ENCODE measurements around the gene ERMARD. TPM values are rescaled to one million over a fixed set of nuclear protein-coding genes. Genes with fewer than 3 reads are reported as not detected.

Gene ERMARD
- total RNA-seq, 1 donor = 18.3 TPM

- DNase-seq (ENCODE audit: low read depth) = no peak
- H3K4me3 ChIP-seq (ENCODE audit: low read depth, low read length) = no peak overlapping the region
- no peak for TF ChIP-seq CTCF (IDR thresholded peaks at IDR 0.05; ENCODE audit: insufficient read depth, low read length)
These were observed 75.3 kb downstream of the ERMARD start for GRCh38 chr6:169826697-169827096.

- no peak overlapping the region for H3K4me3 ChIP-seq (ENCODE audit: low read depth, low read length)
- no peak for TF ChIP-seq CTCF (IDR thresholded peaks at IDR 0.05; ENCODE audit: insufficient read depth, low read length)
These were observed 75.9 kb downstream of the ERMARD start for GRCh38 chr6:169827290-169827717.

GRCh38 chr6:169828176-169828575, 76.8 kb downstream of the ERMARD start:
- H3K4me3 ChIP-seq (ENCODE audit: low read depth, low read length) = no peak overlapping the region
- no peak for TF ChIP-seq CTCF (IDR thresholded peaks at IDR 0.05; ENCODE audit: insufficient read depth, low read length)
- no peak for DNase-seq (ENCODE audit: low read depth)

More at GRCh38 chr6:169827290-169827717, 75.9 kb downstream of the ERMARD start:
- DNase-seq (ENCODE audit: low read depth) = no peak

GRCh38 chr6:169829786-169830185, 78.4 kb downstream of the ERMARD start:
- no peak overlapping the region for H3K4me3 ChIP-seq (ENCODE audit: low read depth, low read length)
- no peak for DNase-seq (ENCODE audit: low read depth)
- TF ChIP-seq CTCF (IDR thresholded peaks at IDR 0.05; ENCODE audit: insufficient read depth, low read length) = no peak

- H3K4me3 ChIP-seq (ENCODE audit: low read depth, low read length) = no peak overlapping the region
- DNase-seq (ENCODE audit: low read depth) = no peak
- no peak for TF ChIP-seq CTCF (IDR thresholded peaks at IDR 0.05; ENCODE audit: insufficient read depth, low read length)
These were observed 79.5 kb downstream of the ERMARD start for GRCh38 chr6:169830876-169831275.

Other genes starting within 250 kb of the ERMARD start
- 19.9 and 36.8 TPM in 2 replicates for gene WDR27, start 49.6 kb upstream of the ERMARD start, total RNA-seq (ENCODE audit: low replicate concordance)
- 47.2 and 57.1 TPM in 2 replicates for gene C6orf120, start 49.5 kb upstream of the ERMARD start, total RNA-seq (ENCODE audit: low replicate concordance)
- 10.5 and 18.9 TPM in 2 replicates for gene PHF10, start 27.1 kb upstream of the ERMARD start, total RNA-seq (ENCODE audit: low replicate concordance)
- 1.7 and 2.0 TPM in 2 replicates for gene DYNLT2, start 50 bp upstream of the ERMARD start, total RNA-seq (ENCODE audit: low replicate concordance)

All from fibroblast of the aortic adventitia (primary cell).